ENCODE measurements around the gene TAF1C.
"Not testable (repeated sequence)": the region's sequence is repeated elsewhere in the genome, so short reads cannot be mapped to it uniquely, and the experiment has no call there.

Gene TAF1C

GRCh38 chr16:84207879-84208278 lies 21.0 kb upstream of the TAF1C start:
- no peak for DNase-seq (ENCODE audit: low read depth)

- DNase-seq (ENCODE audit: low read depth), result no peak
Observed at GRCh38 chr16:84207251-84207650, 20.4 kb upstream of the TAF1C start.

DNA sequence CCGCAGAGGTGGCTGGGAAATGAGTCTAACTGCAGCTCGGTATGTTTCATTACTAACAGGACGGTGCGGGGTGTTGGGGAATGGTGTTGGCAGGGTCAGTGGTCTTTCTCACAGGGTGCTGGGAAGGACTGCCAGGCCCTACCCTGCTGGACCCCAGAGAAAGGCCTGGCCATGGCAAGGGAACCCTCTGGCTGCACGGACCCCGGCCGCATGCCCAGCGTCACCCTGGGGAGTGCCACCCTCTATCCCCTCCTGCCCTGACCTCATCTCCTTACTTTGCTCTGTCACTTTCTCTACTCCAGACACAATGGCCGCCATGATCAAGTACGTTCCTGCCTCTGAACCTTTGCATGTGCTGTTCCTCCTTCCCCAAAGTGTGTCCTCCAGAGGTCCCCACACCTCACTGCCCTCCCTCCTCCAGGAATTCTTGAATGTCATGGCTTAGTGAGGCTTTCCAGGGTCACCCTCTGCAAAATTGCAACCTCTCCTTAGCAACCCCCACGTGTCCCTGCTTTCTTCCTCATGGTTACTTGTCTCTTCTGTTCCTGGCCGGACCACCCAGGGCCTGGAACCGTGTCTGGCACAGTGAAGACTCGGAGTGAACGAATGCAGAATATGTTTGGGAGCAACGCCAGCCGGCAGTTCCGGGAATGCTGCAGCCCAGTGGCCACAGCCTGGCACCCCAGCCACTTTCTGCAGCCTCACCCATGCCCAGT lies 19.3 kb upstream of the TAF1C start:
- DNase-seq (ENCODE audit: low read depth), result peak; percentile 20

DNA sequence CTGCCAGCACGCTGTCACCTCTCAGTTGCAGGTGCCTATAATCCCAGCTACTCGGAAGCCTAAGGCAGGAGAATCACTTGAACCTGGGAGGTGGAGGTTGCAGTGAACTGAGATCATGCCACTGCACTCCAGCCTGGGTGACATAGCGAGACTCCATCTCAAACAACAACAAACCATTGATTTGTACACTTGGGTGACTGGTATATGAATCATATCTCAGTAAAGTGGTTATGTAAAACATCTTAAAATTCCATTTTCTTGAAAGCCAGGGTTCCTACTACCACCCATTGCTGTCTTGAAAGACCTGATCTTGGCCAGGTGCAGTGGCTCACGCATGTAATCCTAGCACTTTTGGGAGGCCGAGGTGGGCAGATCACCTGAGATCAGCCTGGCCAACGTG lies 18.3 kb upstream of the TAF1C start:
- peak; percentile 66 for DNase-seq (ENCODE audit: low read depth)

- DNase-seq (ENCODE audit: low read depth), result not testable (repeated sequence)
Observed at GRCh38 chr16:84204551-84204950, 17.7 kb upstream of the TAF1C start.

- DNase-seq (ENCODE audit: low read depth), result peak; percentile 28
Observed at GRCh38 chr16:84199861-84200260, 13.0 kb upstream of the TAF1C start.

DNA sequence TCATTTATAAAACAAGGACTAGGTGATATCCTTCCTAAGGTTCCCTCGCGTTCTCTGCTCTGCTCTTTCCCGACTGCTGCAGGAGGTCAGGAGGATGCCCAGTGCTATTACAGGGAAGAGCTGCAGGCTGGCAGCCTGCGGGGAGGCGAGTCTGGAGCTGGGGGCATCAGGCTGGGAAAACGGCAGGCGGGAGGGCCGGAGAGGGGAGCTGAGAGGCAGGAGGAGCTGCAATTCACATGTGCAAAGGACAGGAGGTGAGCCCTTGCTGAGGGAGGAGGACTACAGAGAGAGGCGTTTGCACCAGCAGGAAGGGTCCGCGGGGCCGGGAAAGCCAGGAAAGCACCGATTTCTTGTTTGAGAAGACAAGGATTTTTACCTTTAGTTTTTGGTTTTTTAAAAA lies 12.2 kb upstream of the TAF1C start:
- no peak for DNase-seq (ENCODE audit: low read depth)

DNA sequence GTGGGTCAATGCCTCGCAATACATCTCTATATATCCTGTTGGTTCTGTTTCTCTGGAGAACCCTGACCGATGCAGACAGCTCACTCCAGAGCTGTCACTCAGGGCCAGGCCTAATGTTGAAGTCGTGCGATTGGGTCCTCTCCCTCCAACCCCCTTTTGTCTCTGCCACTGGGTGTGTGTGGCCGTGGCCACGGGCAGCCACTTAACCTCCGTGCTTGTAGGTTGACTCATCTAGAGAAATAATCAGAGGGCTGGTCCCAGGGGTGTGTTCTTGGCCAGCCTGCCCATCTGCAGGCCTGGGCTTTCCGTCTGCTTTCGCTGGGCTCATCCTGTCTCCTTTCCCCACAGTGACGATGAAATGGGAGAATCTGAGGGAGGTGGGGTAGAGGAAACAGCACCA lies 11.5 kb upstream of the TAF1C start:
- DNase-seq (ENCODE audit: low read depth), result peak; percentile 34

DNA sequence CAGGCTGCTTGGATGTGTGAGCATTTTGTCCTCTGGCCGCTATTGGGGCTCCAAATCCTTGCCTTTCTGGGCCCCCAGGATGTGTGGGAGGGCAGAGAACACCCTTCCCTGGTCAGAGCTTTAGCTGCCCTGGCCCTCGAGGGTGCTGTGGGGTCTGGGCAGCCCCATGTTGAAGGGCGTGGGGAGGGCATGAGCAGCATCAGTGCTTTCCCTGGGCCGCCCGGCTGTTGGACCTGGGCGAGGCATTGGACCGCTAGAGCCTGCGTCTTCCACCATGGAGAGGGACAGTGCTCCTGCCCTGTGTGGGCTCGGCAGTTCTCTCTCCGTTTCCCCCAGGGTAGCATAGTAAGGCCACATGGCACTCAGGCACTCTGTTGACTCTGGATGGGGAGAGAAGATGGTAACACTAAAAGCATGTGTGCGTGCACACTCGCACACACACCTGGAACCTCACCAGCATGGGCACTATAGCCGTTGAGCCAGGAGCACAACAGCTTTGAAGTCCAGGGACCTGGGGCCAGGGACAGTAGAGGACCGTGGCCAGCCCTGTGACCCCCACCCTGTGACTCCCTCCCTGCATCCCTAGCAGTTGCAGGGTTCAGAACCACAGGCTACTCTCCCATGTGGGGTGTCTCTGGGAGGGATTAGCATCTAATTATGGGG lies 10.7 kb upstream of the TAF1C start:
- DNase-seq (ENCODE audit: low read depth), result no peak

GRCh38 chr16:84196727-84197394 lies 10.0 kb upstream of the TAF1C start:
- DNase-seq (ENCODE audit: low read depth), result no peak

DNA sequence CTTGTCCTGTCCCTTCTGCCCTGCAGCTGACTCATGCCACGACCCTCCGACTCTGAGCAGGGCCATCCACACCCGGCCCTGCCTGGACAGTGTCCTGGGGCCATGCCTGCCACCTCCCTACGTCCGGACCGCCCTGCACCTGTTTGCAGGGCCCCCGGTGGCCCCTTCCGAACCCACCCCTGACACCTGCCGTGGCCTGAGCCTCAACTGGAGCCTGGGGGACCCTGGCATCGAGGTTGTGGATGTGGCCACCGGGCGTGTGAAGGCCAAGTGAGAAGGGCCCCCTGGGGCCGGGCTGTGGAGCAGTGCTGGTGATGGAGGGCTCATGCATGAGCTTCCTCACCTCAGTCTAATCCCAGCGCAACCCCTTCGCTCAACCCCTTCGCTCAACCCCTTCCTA lies 9.2 kb upstream of the TAF1C start:
- no peak for DNase-seq (ENCODE audit: low read depth)

GRCh38 chr16:84195201-84196093 lies 8.6 kb upstream of the TAF1C start:
- DNase-seq (ENCODE audit: low read depth), result no peak

GRCh38 chr16:84194470-84195200 lies 7.8 kb upstream of the TAF1C start:
- no peak for DNase-seq (ENCODE audit: low read depth)

- DNase-seq (ENCODE audit: low read depth), result no peak
Observed at GRCh38 chr16:84194018-84194417, 7.2 kb upstream of the TAF1C start.

DNA sequence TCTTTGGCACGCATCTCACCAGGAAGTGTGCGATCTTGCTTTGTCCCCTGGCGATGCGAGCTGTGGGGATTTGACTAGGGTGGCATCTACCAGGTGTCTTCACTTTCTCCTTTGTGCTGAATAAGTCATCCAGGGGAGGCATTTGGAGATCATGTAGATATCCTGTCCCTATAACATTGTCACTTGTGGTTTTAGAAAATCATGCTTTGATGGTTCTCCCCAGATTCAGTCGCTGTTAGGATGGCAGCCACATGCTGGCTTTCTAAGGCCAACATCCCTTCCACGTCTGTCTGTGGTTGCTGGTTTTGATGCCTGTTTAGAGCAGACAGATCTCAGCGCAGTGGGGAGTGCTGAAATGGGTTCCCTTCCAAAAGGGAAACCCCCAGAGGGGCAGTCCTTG lies 6.6 kb upstream of the TAF1C start:
- no peak for DNase-seq (ENCODE audit: low read depth)

- no peak for DNase-seq (ENCODE audit: low read depth)
Observed at GRCh38 chr16:84191466-84191865, 4.6 kb upstream of the TAF1C start.

DNA sequence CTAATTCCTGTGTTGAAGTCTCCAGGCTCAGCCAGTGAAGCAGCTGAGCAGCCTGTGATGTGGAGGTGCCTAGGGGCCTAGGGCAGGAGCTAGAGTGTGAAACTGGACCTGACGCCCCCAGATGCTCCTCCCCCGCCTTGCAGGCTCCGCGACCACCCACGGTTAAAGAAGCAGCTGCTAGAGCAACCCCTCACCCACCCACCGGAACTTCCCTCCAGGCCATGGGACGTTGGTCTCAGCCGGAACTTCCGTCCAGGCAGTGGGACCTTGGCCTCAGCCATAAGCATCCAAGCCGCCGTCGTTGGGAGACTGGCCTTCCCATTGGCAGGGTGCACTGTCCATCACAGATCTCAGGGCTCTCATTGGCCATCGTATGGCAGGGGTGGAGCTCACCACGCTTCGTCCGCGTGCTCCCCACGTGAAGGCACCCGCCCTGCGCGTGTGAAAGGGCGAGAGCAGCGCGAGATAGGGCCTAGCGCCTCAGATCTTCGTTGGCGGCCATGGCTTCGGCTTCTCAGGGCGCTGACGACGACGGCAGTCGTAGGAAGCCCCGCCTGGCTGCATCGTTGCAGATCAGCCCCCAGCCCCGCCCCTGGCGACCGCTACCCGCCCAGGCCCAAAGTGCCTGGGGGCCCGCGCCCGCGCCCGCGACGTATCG lies 4.0 kb upstream of the TAF1C start, which contains the start of gene ADAD2:
Gene ADAD2, plus strand, starts transcription at position 427 of the 658 bp plus-strand sequence. Its CDS starts 74 bp downstream, at position 501.
- peak; percentile 28 for DNase-seq (ENCODE audit: low read depth)

GRCh38 chr16:84184775-84185174 lies 2.1 kb downstream of the TAF1C start:
- no peak for DNase-seq (ENCODE audit: low read depth)

DNA sequence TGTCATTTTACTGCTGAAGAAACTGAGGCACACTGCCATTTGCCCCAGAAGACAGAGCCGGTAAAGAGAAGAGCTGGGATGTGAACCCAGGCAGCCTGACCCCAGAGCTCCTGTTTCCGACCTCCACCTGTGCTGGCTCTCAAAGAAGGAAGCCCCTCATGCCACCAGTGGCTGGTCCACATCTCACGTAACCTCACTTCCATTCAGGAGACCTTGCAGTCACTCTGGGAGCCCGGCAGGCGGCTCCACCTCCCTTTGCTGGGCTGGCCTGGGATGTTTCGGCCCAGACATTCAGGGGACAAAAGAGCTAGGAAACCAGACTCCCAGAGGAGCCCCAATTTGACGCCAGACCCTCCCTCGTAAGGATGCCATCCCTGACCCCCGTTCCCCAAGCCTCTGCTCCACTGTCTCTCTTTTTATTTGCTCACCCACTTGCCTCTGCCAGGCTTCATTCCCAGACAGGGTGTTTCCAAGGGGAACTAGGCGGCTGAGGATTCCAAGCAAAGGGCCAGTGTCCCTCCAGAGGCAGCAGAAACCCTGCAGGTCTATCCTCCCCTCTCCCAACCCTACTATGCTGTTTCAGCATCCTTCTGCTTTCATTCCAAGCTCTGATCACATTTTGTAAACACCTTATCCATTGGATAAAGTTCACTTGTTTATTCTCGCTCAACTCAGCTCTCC lies 2.8 kb downstream of the TAF1C start:
- DNase-seq (ENCODE audit: low read depth), result no peak

DNA sequence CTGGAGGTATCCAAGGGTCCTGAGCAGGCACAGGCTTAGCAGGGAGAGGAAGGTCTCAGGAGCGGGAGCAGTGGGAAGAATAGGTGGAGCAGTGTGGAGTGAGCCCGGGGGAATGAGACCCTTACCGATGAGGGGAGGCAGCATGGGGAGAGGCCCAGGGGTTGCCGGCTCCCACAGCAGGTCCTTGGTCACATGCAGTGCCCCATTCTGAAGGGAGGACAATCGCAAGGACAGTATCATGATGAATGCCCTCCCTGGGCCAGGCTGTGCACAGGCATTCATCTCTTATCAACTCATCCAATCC lies 3.3 kb downstream of the TAF1C start:
- DNase-seq (ENCODE audit: low read depth), result no peak

Data from ELR (cell line).